Measurements from ENCODE around the gene CNBD2.

DNA sequence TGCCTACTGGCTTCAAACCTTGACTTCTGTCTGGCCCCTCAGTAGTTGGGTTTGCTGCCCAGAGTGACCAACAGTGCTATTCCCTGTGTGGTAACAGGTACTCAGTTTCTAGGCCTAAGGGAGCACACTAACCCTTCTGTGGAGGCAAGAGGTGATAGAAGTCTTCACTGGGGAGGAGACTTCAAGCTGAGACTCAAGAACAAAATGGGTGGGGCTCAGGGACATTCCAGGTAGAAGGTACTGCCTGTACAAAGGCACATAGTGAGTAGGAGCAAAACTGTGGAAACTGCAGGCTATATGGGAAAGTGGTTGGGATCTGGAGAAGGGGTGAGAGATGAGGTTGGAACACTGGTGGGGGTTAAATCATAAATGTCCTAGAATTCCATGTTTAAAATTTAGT is 11.8 kb upstream of the CNBD2 start:
- no peak for TF ChIP-seq POLR2A (IDR thresholded peaks at IDR 0.05; ENCODE audit: low read depth, low read length)
- no peak for TF ChIP-seq POLR2AphosphoS5 (IDR thresholded peaks at IDR 0.05; ENCODE audit: low read depth, low read length)

Measured in GM12892 (cell line).